ENCODE data around the gene RHOB.
A peak's percentile ranks its signal among the peaks of the same experiment; 100 is the strongest.

- TF ChIP-seq CTCF (IDR thresholded peaks at IDR 0.05): no peak
- peak; percentile 30 for TF ChIP-seq POLR2A (IDR thresholded peaks at IDR 0.05)
Observed at GRCh38 chr2:20431772-20432171, 15.1 kb upstream of the RHOB start.
